IMR-90 (cell line): Measurements from ENCODE around the gene RFC2. TPM values are rescaled to one million over a fixed set of nuclear protein-coding genes. Genes with fewer than 3 reads are reported as not detected.
A peak's percentile ranks its signal among the peaks of the same experiment; 100 is the strongest.

Experiments
- ATAC-seq: fragments of 200-7000 bp; cut with Tn5 transposase; 2 replicates; pipeline ENCODE4 v1.9.1; 2020; ENCODE audit warnings: low read depth, mild to moderate bottlenecking, moderate library complexity
- Bru-seq: library from RNA; stranded (reverse); fragments of 400-500 nt; gene quantifications from one replicate; lab custom pipeline; 2021; lab: Mats Ljungman, UMichigan
- BruChase-seq, 2 experiments: library from RNA; stranded (reverse); fragments of 400-500 nt; gene quantifications; one replicate each; lab custom pipeline; 2021; lab: Mats Ljungman, UMichigan
- BruUV-seq: library from RNA; stranded (reverse); fragments of 400-500 nt; replicated peaks from 2 replicates; lab custom pipeline; 2021; lab: Mats Ljungman, UMichigan
- CTCF ChIA-PET: fragments of 300-600 bp; formaldehyde crosslinking; extraction: SDS; loops from one replicate; lab custom pipeline; 2021; ENCODE audit warnings: antibody characterized with exemption; lab: Yijun Ruan, JAX
- POLR2A ChIA-PET: fragments of 300-600 bp; sonication (Branson Sonifier 250); formaldehyde crosslinking; loops from one replicate; lab custom pipeline; 2022; ENCODE audit warnings: antibody characterized with exemption; ENCODE audit not compliant: unreplicated experiment; lab: Charles Lee
- DNase-seq: peaks from one replicate; pipeline ENCODE4 v3.0.0; 2013
- H2AFZ ChIP-seq: replicated peaks from 2 replicates; pipeline ENCODE3; 2013; ENCODE audit warnings: low read length, mild to moderate bottlenecking; ENCODE audit not compliant: poor library complexity
- H2AK5ac ChIP-seq: 2 replicates; pipeline ENCODE4 v1.6.1; 2013; ENCODE audit warnings: low read depth, low read length, inconsistent platforms
- H2AK9ac ChIP-seq: replicated peaks from 2 replicates; pipeline ENCODE3; 2013; ENCODE audit warnings: mild to moderate bottlenecking, low read depth, low read length, moderate library complexity; ENCODE audit not compliant: poor library complexity
- H2BK120ac ChIP-seq: 2 replicates; pipeline ENCODE4 v1.6.1; 2013; ENCODE audit warnings: low read depth, low read length, inconsistent platforms
- H2BK15ac ChIP-seq: 3 replicates; pipeline ENCODE4 v1.6.1; 2013; ENCODE audit warnings: low read depth, low read length, inconsistent platforms
- H2BK20ac ChIP-seq: 2 replicates; pipeline ENCODE4 v1.6.1; 2013; ENCODE audit warnings: low read depth, mild to moderate bottlenecking, inconsistent platforms, low read length, moderate library complexity
- H2BK5ac ChIP-seq: 2 replicates; pipeline ENCODE4 v1.6.1; 2013; ENCODE audit warnings: mild to moderate bottlenecking, low read depth, low read length, inconsistent platforms; ENCODE audit not compliant: poor library complexity, severe bottlenecking
- H3K14ac ChIP-seq: replicated peaks from 2 replicates; pipeline ENCODE4 v1.6.1; 2013; ENCODE audit warnings: low read depth, low read length, inconsistent platforms
- H3K18ac ChIP-seq: 2 replicates; pipeline ENCODE4 v1.6.1; 2013; ENCODE audit warnings: low read depth, low read length, control low read depth
- H3K23ac ChIP-seq: 2 replicates; pipeline ENCODE4 v1.6.1; 2013; ENCODE audit warnings: low read depth, low read length, inconsistent platforms
- H3K27ac ChIP-seq: 2 replicates; pipeline ENCODE4 v1.5.1; 2013; ENCODE audit warnings: mild to moderate bottlenecking, control low read depth, low read length; ENCODE audit not compliant: insufficient read depth
- H3K27me3 ChIP-seq: 2 replicates; pipeline ENCODE4 v1.6.1; 2013; ENCODE audit warnings: low read length; ENCODE audit not compliant: control insufficient read depth, insufficient read depth
- H3K36me3 ChIP-seq: 2 replicates; pipeline ENCODE4 v1.6.1; 2013; ENCODE audit warnings: low read length, mixed read lengths; ENCODE audit not compliant: control insufficient read depth, insufficient read depth
- H3K4ac ChIP-seq: 2 replicates; pipeline ENCODE4 v1.6.1; 2013; ENCODE audit warnings: low read depth, low read length, inconsistent platforms
- H3K4me1 ChIP-seq: 2 replicates; pipeline ENCODE4 v1.6.1; 2013; ENCODE audit warnings: low read length, mixed read lengths; ENCODE audit not compliant: control insufficient read depth, insufficient read depth
- H3K4me2 ChIP-seq: 2 replicates; pipeline ENCODE4 v1.6.1; 2013; ENCODE audit warnings: low read depth, mild to moderate bottlenecking, control low read depth, low read length, moderate library complexity
- H3K4me3 ChIP-seq: 2 replicates; pipeline ENCODE4 v1.5.1; 2013; ENCODE audit warnings: low read depth, mild to moderate bottlenecking, control low read depth, low read length, moderate library complexity; ENCODE audit not compliant: insufficient read depth
- H3K56ac ChIP-seq: 2 replicates; pipeline ENCODE4 v1.6.1; 2013; ENCODE audit warnings: low read length, inconsistent platforms; ENCODE audit not compliant: insufficient read depth; ENCODE audit errors: extremely low read depth
- H3K79me1 ChIP-seq, 2 experiments: 2 replicates each; pipeline ENCODE4 v1.6.1; 2013; ENCODE audit warnings: low read length in 2 of 2, inconsistent platforms in 1 of 2, low read depth in 1 of 2
- H3K9ac ChIP-seq: 2 replicates; pipeline ENCODE4 v1.6.1; 2013; ENCODE audit warnings: low read depth, low read length, control low read depth
- H3K9me1 ChIP-seq: 2 replicates; pipeline ENCODE4 v1.6.1; 2013; ENCODE audit warnings: low read length, inconsistent platforms; ENCODE audit not compliant: insufficient read depth
- H3K9me3 ChIP-seq: 2 replicates; pipeline ENCODE4 v1.6.1; 2013; ENCODE audit warnings: low read length; ENCODE audit not compliant: control insufficient read depth, insufficient read depth
- H4K20me1 ChIP-seq: 2 replicates; pipeline ENCODE4 v1.6.1; 2013; ENCODE audit warnings: low read length, inconsistent platforms; ENCODE audit not compliant: insufficient read depth
- H4K5ac ChIP-seq: 2 replicates; pipeline ENCODE4 v1.6.1; 2013; ENCODE audit warnings: mild to moderate bottlenecking, low read depth, low read length, control low read depth
- H4K8ac ChIP-seq, 2 experiments: 2 replicates each; pipeline ENCODE4 v1.6.1; 2013; ENCODE audit warnings: low read depth in 2 of 2, low read length in 2 of 2, control low read depth in 1 of 2, inconsistent platforms in 1 of 2
- H4K91ac ChIP-seq: 2 replicates; pipeline ENCODE4 v1.6.1; 2013; ENCODE audit warnings: low read depth, low read length, inconsistent platforms; ENCODE audit not compliant: insufficient read depth
- BHLHE40 ChIP-seq: fragments of 150-350 bp; IDR thresholded peaks from 2 replicates; pipeline ENCODE4 v1.6.1; 2016; ENCODE audit warnings: mild to moderate bottlenecking, low read depth, low read length
- ELK1 ChIP-seq: fragments of 150-350 bp; IDR thresholded peaks from 2 replicates; pipeline ENCODE4 v1.6.1; 2016; ENCODE audit warnings: low read depth, mild to moderate bottlenecking, low read length, moderate library complexity, borderline replicate concordance
- FOS ChIP-seq: fragments of 150-350 bp; IDR thresholded peaks from 2 replicates; pipeline ENCODE4 v1.6.1; 2016; ENCODE audit warnings: low read depth, low read length
- MAFK ChIP-seq: IDR thresholded peaks from 2 replicates; pipeline ENCODE4 v1.6.1; 2012; ENCODE audit warnings: low read depth, low read length, improper control_type of control experiment
- MAZ ChIP-seq: IDR thresholded peaks from 2 replicates; pipeline ENCODE4 v1.6.1; 2012; ENCODE audit warnings: low read depth, mild to moderate bottlenecking, low read length, improper control_type of control experiment, moderate library complexity, borderline replicate concordance
- MXI1 ChIP-seq: IDR thresholded peaks from 2 replicates; pipeline ENCODE4 v1.6.1; 2012; ENCODE audit warnings: low read depth, mild to moderate bottlenecking, low read length, moderate library complexity, borderline replicate concordance
- NFE2L2 ChIP-seq: fragments of 150-350 bp; IDR thresholded peaks from 2 replicates; pipeline ENCODE4 v1.6.1; 2016; ENCODE audit warnings: low read depth, mild to moderate bottlenecking, low read length
- POLR2A ChIP-seq: IDR thresholded peaks from 2 replicates; pipeline ENCODE4 v1.6.1; 2012; ENCODE audit warnings: mild to moderate bottlenecking, low read depth, low read length
- RAD21 ChIP-seq: IDR thresholded peaks from 2 replicates; pipeline ENCODE4 v1.6.1; 2012; ENCODE audit warnings: low read length, improper control_type of control experiment
- RCOR1 ChIP-seq: IDR thresholded peaks from 2 replicates; pipeline ENCODE4 v1.6.1; 2012; ENCODE audit warnings: mild to moderate bottlenecking, low read length, improper control_type of control experiment; ENCODE audit not compliant: insufficient replicate concordance
- RFX5 ChIP-seq: IDR thresholded peaks from 2 replicates; pipeline ENCODE4 v1.8.0; 2012; ENCODE audit warnings: low read depth, mild to moderate bottlenecking, low read length, moderate library complexity
- SMC3 ChIP-seq: fragments of 150-350 bp; IDR thresholded peaks from 2 replicates; pipeline ENCODE4 v1.6.1; 2016; ENCODE audit warnings: low read depth, mild to moderate bottlenecking, antibody characterized with exemption, low read length, moderate library complexity
- WGBS, 2 experiments: methylation state at CpG; one replicate each; pipeline versions ENCODE4 v1.1.5 to v1.1.7; 2013; ENCODE audit warnings: missing lambda C conversion rate in 2 of 2; ENCODE audit not compliant: insufficient read length in 1 of 2; ENCODE audit errors: extremely low coverage in 2 of 2; 5-methylcytosine and 5-hydroxymethylcytosine counted together
- dilution Hi-C: fragments of 300-500 bp; cut with HindIII; formaldehyde crosslinking; loops from one replicate; pipeline ENCODE4 v1.14.3; 2018; ENCODE audit warnings: low sequenced_read_pairs; ENCODE audit not compliant: unreplicated experiment
- in situ Hi-C: fragments of 300-500 bp; cut with MboI; formaldehyde crosslinking; loops from 3 replicates; pipeline ENCODE4 v1.14.3; 2019; ENCODE audit warnings: low sequenced_read_pairs, inconsistent platforms, mixed read lengths
- intact Hi-C: fragments of 100-400 bp; cut with micrococcal nuclease; formaldehyde crosslinking; loops from 2 replicates; pipeline ENCODE4 v1.10.0; 2022
- long read RNA-seq: library from polyadenylated mRNA; unstranded; transcript quantifications from one replicate; pipeline ENCODE4 v2.0.0, GENCODE V29; 2021; ENCODE audit not compliant: unreplicated experiment
- polyA plus RNA-seq, 3 experiments: library from polyadenylated mRNA; depleted of rRNA; stranded (reverse); fragments of >200 nt; gene quantifications; 2 replicates each; pipeline ENCODE4 v1.2.3, GENCODE V29; 2012; ENCODE audit warnings: low replicate concordance in 1 of 3
- total RNA-seq: library from RNA; depleted of rRNA; stranded (reverse); fragments of >200 nt; gene quantifications from 2 replicates; pipeline ENCODE4 v1.2.3, GENCODE V29; 2012; rRNA removed
- TF ChIP-seq, protein P1 (sequence below): conservative IDR thresholded peaks from 2 replicates; pipeline ENCODE4 v1.5.1; 2012; ENCODE audit warnings: mild to moderate bottlenecking, low read depth, low read length, improper control_type of control experiment

The RFC2 gene
- total RNA-seq (33.9 and 37.8 TPM in 2 replicates), polyA plus RNA-seq (2012; rRNA removed) (23.2 and 25.2 TPM in 2 replicates), Bru-seq, nascent RNA (percentile 53 among the genes with signal in this experiment), BruChase-seq, experiment 1, labeled RNA remaining after a 6-hour chase (percentile 53 among the genes with signal in this experiment), BruChase-seq, experiment 2, labeled RNA remaining after a 2-hour chase (percentile 45 among the genes with signal in this experiment)
- 11.9 and 31.1 TPM in 2 replicates for polyA plus RNA-seq (2012; cell fraction: cytosol; rRNA removed)
- polyA plus RNA-seq (2012; cell fraction: nucleus; rRNA removed; ENCODE audit: low replicate concordance), result 4.2 and 7.5 TPM in 2 replicates
- long read RNA-seq, transcript RFC2-201 (11 exons, 1,695 nt), result major isoform, 9 of 9 reads
- long read RNA-seq, partial matches to known transcripts, result 0 of 9 reads
- long read RNA-seq, other reads (novel, unspliced or antisense), result 0 of 9 reads

- intact Hi-C loops, result loop anchor here (2.0 kb wide), 1 partner anchor 37 kb away; no protein-coding TSS in a partner anchor
- H3K4me1 ChIP-seq, result peaks cover 10% of the 10 kb centered on the region
- peak; percentile 97 for ATAC-seq
- 0 out of 2 replicates have a peak within 1 kb of the TSS, but pooled peaks have one; percentile 49 for H2BK20ac ChIP-seq
- no peaks in the 10 kb centered on the region for H3K27me3 ChIP-seq
- no TSS peak for BruUV-seq
- H3K18ac ChIP-seq, result peak within 1 kb of the TSS; percentile 43; the same call in 1 of the 2 replicates
- in situ Hi-C loops, result no loop called here
- H2AK5ac ChIP-seq, result peak within 1 kb of the TSS; percentile 79
- peak within 1 kb of the TSS; percentile 73 for H3K4me3 ChIP-seq
- H3K27ac ChIP-seq, result peak within 1 kb of the TSS; percentile 86
- 0% methylated on average over 57 of the region's 75 CpGs; no CpG with 5 or more reads in 1 of the 2 experiments for WGBS, 2 experiments
- dilution Hi-C loops, result no loop called here
- peaks cover 12% of the 10 kb centered on the region for H3K36me3 ChIP-seq
- H3K4ac ChIP-seq, result peak within 1 kb of the TSS; percentile 90
- peak within 1 kb of the TSS; percentile 7; the same call in 1 of the 3 replicates for H2BK15ac ChIP-seq
- ChIA-PET CTCF (no interaction called here), POLR2A (no interaction called here)
- peak within 1 kb of the TSS; percentile 100 for H2AFZ ChIP-seq
- peak within 1 kb of the TSS; percentile 62 to 88 for H4K8ac ChIP-seq
- DNase-seq, result peak; percentile 94
- no peaks in the 10 kb centered on the region for H4K20me1 ChIP-seq
- H2BK5ac ChIP-seq, result peak within 1 kb of the TSS; percentile 92
- H3K23ac ChIP-seq, result peak within 1 kb of the TSS; percentile 87
- peaks cover 32 to 36% of the 10 kb centered on the region in 2 experiments for H3K79me1 ChIP-seq
- peak within 1 kb of the TSS; percentile 74 for H4K5ac ChIP-seq
- peak within 1 kb of the TSS; percentile 90 for H2AK9ac ChIP-seq
- H3K4me2 ChIP-seq, result peak within 1 kb of the TSS; percentile 82
- peak within 1 kb of the TSS; percentile 70 for H4K91ac ChIP-seq
- H3K14ac ChIP-seq, result peak within 1 kb of the TSS; percentile 90
- H3K56ac ChIP-seq, result peak within 1 kb of the TSS; percentile 68
- H3K9me3 ChIP-seq, result no peaks in the 10 kb centered on the region
- peak within 1 kb of the TSS; percentile 87 for H2BK120ac ChIP-seq
- H3K9ac ChIP-seq, result peak within 1 kb of the TSS; percentile 79
- peaks cover 12% of the 10 kb centered on the region for H3K9me1 ChIP-seq
- no peak for TF ChIP-seq RCOR1
- TF ChIP-seq, protein P1, sequence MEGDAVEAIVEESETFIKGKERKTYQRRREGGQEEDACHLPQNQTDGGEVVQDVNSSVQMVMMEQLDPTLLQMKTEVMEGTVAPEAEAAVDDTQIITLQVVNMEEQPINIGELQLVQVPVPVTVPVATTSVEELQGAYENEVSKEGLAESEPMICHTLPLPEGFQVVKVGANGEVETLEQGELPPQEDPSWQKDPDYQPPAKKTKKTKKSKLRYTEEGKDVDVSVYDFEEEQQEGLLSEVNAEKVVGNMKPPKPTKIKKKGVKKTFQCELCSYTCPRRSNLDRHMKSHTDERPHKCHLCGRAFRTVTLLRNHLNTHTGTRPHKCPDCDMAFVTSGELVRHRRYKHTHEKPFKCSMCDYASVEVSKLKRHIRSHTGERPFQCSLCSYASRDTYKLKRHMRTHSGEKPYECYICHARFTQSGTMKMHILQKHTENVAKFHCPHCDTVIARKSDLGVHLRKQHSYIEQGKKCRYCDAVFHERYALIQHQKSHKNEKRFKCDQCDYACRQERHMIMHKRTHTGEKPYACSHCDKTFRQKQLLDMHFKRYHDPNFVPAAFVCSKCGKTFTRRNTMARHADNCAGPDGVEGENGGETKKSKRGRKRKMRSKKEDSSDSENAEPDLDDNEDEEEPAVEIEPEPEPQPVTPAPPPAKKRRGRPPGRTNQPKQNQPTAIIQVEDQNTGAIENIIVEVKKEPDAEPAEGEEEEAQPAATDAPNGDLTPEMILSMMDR, result 0 out of 2 replicates have a peak, but pooled peaks have one; percentile 23
- TF ChIP-seq MAFK, result no peak
- peak; percentile 62; the same call in 1 of the 2 replicates for TF ChIP-seq MAZ
- no peak for TF ChIP-seq FOS
- TF ChIP-seq SMC3, result peak; percentile 15; the same call in 1 of the 2 replicates
- TF ChIP-seq NFE2L2, result no peak
- TF ChIP-seq BHLHE40, result no peak
- peak; percentile 87 for TF ChIP-seq POLR2A
- 0 out of 2 replicates have a peak, but pooled peaks have one; percentile 65 for TF ChIP-seq MXI1
- no peak for TF ChIP-seq ELK1
- no peak; the same call in 1 of the 2 replicates for TF ChIP-seq RAD21
- TF ChIP-seq RFX5, result no peak
Observed at GRCh38 chr7:74254129-74254857, at the start of gene RFC2. TSS of gene RFC2 (minus strand) at chr7:74254399. CDS start at chr7:74254383, 16 bp downstream.
